ENCODE measurements around the gene SEPSECS. TPM values are rescaled to one million over a fixed set of nuclear protein-coding genes. Genes with fewer than 3 reads are reported as not detected.

Gene SEPSECS
- polyA plus RNA-seq, 3 donors: 0.65 to 5.8 (median 2.1) TPM

- 91% methylated on average over 5 of the region's 13 CpGs for WGBS (ENCODE audit: insufficient coverage)
- Histone ChIP-seq H3K4me3 (replicated peaks in 1 of 3; ENCODE audit: low read depth in 2 of 3, low read length in 3 of 3) (no peak overlapping the region), H3K4me1 (ENCODE audit: control insufficient read depth in 1 of 2, insufficient read depth in 2 of 2, low read length in 2 of 2) (no peaks in the 10 kb centered on the region), H3K36me3 (replicated peaks in 1 of 2; ENCODE audit: control insufficient read depth in 1 of 2, insufficient read depth in 2 of 2, low read length in 2 of 2) (no peaks in the 10 kb centered on the region), H3K9me3 (replicated peaks in 1 of 2; ENCODE audit: control insufficient read depth in 1 of 2, insufficient read depth in 1 of 2, low read length in 2 of 2) (no peaks in the 10 kb centered on the region), H3K4me2 (replicated peaks; ENCODE audit: extremely low read depth, low read length, poor library complexity, severe bottlenecking) (no peak overlapping the region), H3K27ac (ENCODE audit: low read depth in 1 of 2, low read length in 2 of 2) (no peak overlapping the region), H2AFZ (ENCODE audit: insufficient read depth, low read depth, low read length, poor library complexity, severe bottlenecking) (no peak overlapping the region), H4K20me1 (ENCODE audit: insufficient read depth, low read length) (no peaks in the 10 kb centered on the region), H3K27me3 (ENCODE audit: control insufficient read depth in 2 of 2, insufficient read depth in 2 of 2, low read length in 2 of 2) (no peaks in the 10 kb centered on the region), H3K9ac (ENCODE audit: insufficient read depth, low read length, poor library complexity, severe bottlenecking) (no peak overlapping the region), H3K79me2 (ENCODE audit: insufficient read depth, low read length) (no peaks in the 10 kb centered on the region)
- peaks cover 2 to 3% of the 10 kb centered on the region in 2 donors for H3K36me3 Mint-ChIP-seq
- TF ChIP-seq CTCF (IDR thresholded peaks at IDR 0.05): no peak
- no peak for DNase-seq
- H3K4me1 Mint-ChIP-seq: no peaks in the 10 kb centered on the region
- H3K4me3 Mint-ChIP-seq: no peak overlapping the region
- peaks cover 0 to 1% (median 0%) of the 10 kb centered on the region in 7 donors for H3K9me3 Mint-ChIP-seq
- H3K27ac Mint-ChIP-seq: no peak overlapping the region
- intact Hi-C loops (cut with micrococcal nuclease): no loop called here
- H3K27me3 Mint-ChIP-seq (ENCODE audit: low read depth in 3 of 3): peaks cover 0 to 1% (median 0%) of the 10 kb centered on the region in 3 donors
Observed at GRCh38 chr4:25113915-25114904, 46.0 kb downstream of the SEPSECS start.

- no peak for TF ChIP-seq CTCF (IDR thresholded peaks at IDR 0.05)
- Mint-ChIP-seq H3K27ac (no peak overlapping the region), H3K4me3 (no peak overlapping the region), H3K4me1 (no peaks in the 10 kb centered on the region), H3K9me3 (peaks cover 0 to 1% (median 0%) of the 10 kb centered on the region in 7 donors), H3K36me3 (no peaks in the 10 kb centered on the region), H3K27me3 (ENCODE audit: low read depth in 3 of 3) (peaks cover 0 to 1% (median 1%) of the 10 kb centered on the region in 3 donors)
- intact Hi-C loops (cut with micrococcal nuclease): no loop called here
- WGBS (ENCODE audit: insufficient coverage): 74% methylated on average over 2 of the region's 3 CpGs
- H3K4me1 ChIP-seq (ENCODE audit: control insufficient read depth in 1 of 2, insufficient read depth in 2 of 2, low read length in 2 of 2): no peaks in the 10 kb centered on the region
- H3K4me2 ChIP-seq (replicated peaks; ENCODE audit: extremely low read depth, low read length, poor library complexity, severe bottlenecking): no peak overlapping the region
- H3K79me2 ChIP-seq (ENCODE audit: insufficient read depth, low read length): no peaks in the 10 kb centered on the region
- H3K4me3 ChIP-seq (replicated peaks in 1 of 3; ENCODE audit: low read depth in 2 of 3, low read length in 3 of 3): no peak overlapping the region
- no peaks in the 10 kb centered on the region for H3K27me3 ChIP-seq (ENCODE audit: control insufficient read depth in 2 of 2, insufficient read depth in 2 of 2, low read length in 2 of 2)
- H4K20me1 ChIP-seq (ENCODE audit: insufficient read depth, low read length): no peaks in the 10 kb centered on the region
- no peaks in the 10 kb centered on the region for H3K9me3 ChIP-seq (replicated peaks in 1 of 2; ENCODE audit: control insufficient read depth in 1 of 2, insufficient read depth in 1 of 2, low read length in 2 of 2)
- DNase-seq: no peak
- no peak overlapping the region for H2AFZ ChIP-seq (ENCODE audit: insufficient read depth, low read depth, low read length, poor library complexity, severe bottlenecking)
- no peak overlapping the region for H3K9ac ChIP-seq (ENCODE audit: insufficient read depth, low read length, poor library complexity, severe bottlenecking)
- no peak overlapping the region for H3K27ac ChIP-seq (ENCODE audit: low read depth in 1 of 2, low read length in 2 of 2)
- H3K36me3 ChIP-seq (replicated peaks in 1 of 2; ENCODE audit: control insufficient read depth in 1 of 2, insufficient read depth in 2 of 2, low read length in 2 of 2): no peaks in the 10 kb centered on the region
Observed at GRCh38 chr4:25112995-25113380, 47.3 kb downstream of the SEPSECS start.

Data from CD14-positive monocyte (primary cell).